Mesothelial cell of epicardium (in vitro differentiated cells): Measurements from ENCODE around the gene SPIRE1. TPM values are rescaled to one million over a fixed set of nuclear protein-coding genes. Genes with fewer than 3 reads are reported as not detected.
"Not testable (repeated sequence)": the region's sequence is repeated elsewhere in the genome, so short reads cannot be mapped to it uniquely, and the experiment has no call there.

ENCODE experiments used
- DNase-seq, 2 experiments: peaks; one replicate each; pipeline ENCODE4 v3.0.0; 2021; ENCODE audit warnings: low spot score in 2 of 2; ENCODE audit not compliant: unreplicated experiment in 2 of 2
- H3K27ac Mint-ChIP-seq: 2 replicates; pipeline ENCODE4 v1.8.0; 2021; ENCODE audit warnings: mixed read lengths
- H3K27me3 Mint-ChIP-seq: 2 replicates; pipeline ENCODE4 v1.8.0; 2021; ENCODE audit warnings: low read depth, mixed read lengths
- H3K36me3 Mint-ChIP-seq: 2 replicates; pipeline ENCODE4 v1.8.0; 2021; ENCODE audit warnings: mixed read lengths
- H3K4me1 Mint-ChIP-seq: 2 replicates; pipeline ENCODE4 v1.8.0; 2021; ENCODE audit warnings: mixed read lengths
- H3K4me3 Mint-ChIP-seq: 2 replicates; pipeline ENCODE4 v1.8.0; 2021; ENCODE audit warnings: mild to moderate bottlenecking, moderate library complexity, mixed read lengths
- H3K9me3 Mint-ChIP-seq: 2 replicates; pipeline ENCODE4 v1.8.0; 2021; ENCODE audit warnings: mixed read lengths
- total RNA-seq: library from RNA; stranded (reverse); gene quantifications from 3 replicates; pipeline ENCODE4 v1.2.1, GENCODE V29; 2021
- TF ChIP-seq, protein P1 (sequence below): fragments of 200-600 bp; sonication (generic); IDR thresholded peaks from one replicate; pipeline ENCODE4 v1.5.0; 2021; ENCODE audit warnings: antibody characterized with exemption; ENCODE audit not compliant: unreplicated experiment

SPIRE1 gene
- total RNA-seq, 1 donor from 2014 or later: 24.2 TPM

DNA sequence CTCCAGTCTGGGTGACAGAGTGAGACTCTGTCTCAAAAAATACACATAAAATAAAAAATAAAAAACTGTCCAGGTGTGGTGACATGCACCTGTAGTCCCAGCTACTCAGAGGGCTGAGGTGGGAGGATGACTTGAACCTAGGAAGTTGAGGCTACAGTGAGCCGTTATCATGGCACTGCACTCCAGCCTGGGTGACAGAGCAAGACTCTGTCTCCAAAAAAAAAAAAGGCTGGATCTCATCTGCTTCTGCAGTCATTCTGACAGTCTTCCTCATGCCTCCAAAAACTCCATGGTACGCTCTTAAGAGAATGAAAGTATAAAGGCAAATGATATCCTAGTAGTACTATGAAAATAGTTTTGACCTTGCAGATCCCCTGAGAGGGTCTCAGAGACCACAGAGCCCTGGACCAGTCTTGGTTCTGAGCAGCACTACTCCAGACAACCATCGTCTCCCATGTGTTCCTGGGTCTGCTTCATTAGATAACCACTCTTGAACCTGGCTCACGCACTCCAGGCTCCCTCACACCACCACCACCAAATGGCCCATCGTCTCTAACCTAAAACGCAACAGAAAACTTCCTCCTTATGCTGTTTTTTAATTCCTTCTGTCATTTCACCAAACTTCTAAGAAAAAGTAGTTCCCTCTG is 26.0 kb downstream of the SPIRE1 start:
- no peak for DNase-seq
- peaks cover 9% of the 10 kb centered on the region for H3K4me1 Mint-ChIP-seq
- TF ChIP-seq, protein P1, sequence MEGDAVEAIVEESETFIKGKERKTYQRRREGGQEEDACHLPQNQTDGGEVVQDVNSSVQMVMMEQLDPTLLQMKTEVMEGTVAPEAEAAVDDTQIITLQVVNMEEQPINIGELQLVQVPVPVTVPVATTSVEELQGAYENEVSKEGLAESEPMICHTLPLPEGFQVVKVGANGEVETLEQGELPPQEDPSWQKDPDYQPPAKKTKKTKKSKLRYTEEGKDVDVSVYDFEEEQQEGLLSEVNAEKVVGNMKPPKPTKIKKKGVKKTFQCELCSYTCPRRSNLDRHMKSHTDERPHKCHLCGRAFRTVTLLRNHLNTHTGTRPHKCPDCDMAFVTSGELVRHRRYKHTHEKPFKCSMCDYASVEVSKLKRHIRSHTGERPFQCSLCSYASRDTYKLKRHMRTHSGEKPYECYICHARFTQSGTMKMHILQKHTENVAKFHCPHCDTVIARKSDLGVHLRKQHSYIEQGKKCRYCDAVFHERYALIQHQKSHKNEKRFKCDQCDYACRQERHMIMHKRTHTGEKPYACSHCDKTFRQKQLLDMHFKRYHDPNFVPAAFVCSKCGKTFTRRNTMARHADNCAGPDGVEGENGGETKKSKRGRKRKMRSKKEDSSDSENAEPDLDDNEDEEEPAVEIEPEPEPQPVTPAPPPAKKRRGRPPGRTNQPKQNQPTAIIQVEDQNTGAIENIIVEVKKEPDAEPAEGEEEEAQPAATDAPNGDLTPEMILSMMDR: no peak
- no peak overlapping the region for H3K27ac Mint-ChIP-seq
- no peak overlapping the region for H3K4me3 Mint-ChIP-seq
- H3K27me3 Mint-ChIP-seq: no peaks in the 10 kb centered on the region
- H3K9me3 Mint-ChIP-seq: no peaks in the 10 kb centered on the region
- H3K36me3 Mint-ChIP-seq: peaks cover 6% of the 10 kb centered on the region

DNA sequence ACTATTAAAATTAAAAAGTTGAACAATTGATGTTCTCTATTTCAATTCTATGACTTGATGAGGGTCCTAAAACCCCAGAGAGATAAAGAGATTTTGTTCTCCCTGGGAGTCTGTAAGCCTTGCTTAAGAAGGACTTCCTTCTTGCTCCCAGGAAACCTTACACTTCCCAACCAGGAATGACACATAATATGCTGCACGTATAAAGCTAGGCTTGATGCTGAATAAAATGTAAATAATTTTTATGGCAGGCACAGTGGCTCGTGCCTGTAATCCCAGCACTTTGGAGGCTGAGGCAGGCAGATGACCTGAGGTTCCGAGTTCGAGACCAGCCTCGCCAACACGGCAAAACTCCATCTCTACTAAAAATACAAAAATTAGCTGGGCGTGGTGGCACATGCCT is 27.8 kb downstream of the SPIRE1 start:
- no peak overlapping the region for H3K27ac Mint-ChIP-seq
- H3K27me3 Mint-ChIP-seq: no peaks in the 10 kb centered on the region
- H3K9me3 Mint-ChIP-seq: no peaks in the 10 kb centered on the region
- TF ChIP-seq, protein P1: no peak
- H3K4me3 Mint-ChIP-seq: no peak overlapping the region
- no peak for DNase-seq
- H3K4me1 Mint-ChIP-seq: peaks cover 9% of the 10 kb centered on the region
- H3K36me3 Mint-ChIP-seq: peaks cover 6% of the 10 kb centered on the region

DNA sequence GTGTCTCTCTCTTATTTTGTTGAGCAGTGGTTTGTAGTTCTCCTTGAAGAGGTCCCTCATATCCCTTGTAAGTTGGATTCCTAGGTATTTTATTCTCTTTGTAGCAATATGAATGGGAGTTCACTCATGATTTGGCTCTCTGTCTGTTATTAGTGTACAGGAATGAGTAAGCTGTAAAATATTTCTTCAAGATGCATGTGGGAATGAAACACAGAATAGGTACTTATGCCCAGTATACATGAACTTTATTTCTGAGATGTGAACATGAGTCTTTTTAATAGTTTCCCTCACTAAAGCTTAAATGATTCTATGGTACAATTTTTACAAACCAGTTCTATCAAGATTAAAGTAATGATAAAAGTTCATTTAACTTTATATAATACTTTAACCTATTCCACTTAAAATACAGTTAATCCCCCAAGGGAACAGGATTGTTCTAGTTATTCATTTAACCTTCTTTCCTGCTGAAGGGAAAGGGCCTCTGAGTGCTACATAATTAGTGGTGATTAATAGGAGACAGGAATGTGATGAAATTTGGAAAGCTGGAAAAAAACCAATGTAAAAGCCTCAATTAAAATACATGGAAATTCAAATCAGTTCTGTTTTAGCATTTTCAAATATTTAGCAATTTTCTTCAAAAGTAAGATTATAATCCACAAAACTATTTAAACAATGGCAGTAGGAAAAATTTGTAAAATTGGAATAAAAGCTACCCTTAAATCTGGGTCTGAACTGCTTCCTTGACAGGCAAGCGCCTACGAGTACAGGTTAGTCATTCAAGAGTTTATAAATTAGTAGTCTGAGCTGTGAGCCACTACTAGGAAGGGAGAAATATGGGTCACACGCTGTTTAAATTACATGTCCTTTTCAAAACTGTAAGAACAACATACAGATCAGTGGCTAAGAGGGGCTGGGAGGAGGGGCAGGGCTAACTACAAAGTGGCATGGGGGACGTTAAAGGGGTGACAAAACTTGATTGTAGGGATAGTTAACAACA is 28.9 kb downstream of the SPIRE1 start:
- H3K27me3 Mint-ChIP-seq: no peaks in the 10 kb centered on the region
- no peaks in the 10 kb centered on the region for H3K9me3 Mint-ChIP-seq
- peaks cover 9% of the 10 kb centered on the region for H3K4me1 Mint-ChIP-seq
- H3K27ac Mint-ChIP-seq: peak overlapping the region; percentile 44
- DNase-seq: no peak
- TF ChIP-seq, protein P1: no peak
- peaks cover 6% of the 10 kb centered on the region for H3K36me3 Mint-ChIP-seq
- no peak overlapping the region for H3K4me3 Mint-ChIP-seq

DNA sequence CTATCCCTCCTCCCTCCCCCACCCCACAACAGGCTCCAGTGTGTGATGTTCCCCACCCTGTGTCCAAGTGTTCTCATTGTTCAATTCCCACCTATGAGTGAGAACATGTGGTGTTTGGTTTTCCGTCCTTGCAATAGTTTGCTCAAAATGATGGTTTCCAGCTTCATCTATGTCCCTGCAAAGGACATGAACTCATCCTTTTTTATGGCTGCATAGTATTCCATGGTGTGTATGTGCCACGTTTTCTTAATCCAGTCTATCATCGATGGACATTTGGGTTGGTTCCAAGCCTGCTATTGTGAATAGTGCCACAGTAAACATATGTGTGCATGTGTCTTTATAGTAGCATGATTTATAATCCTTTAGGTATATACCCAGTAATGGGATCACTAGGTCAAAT is 30.7 kb downstream of the SPIRE1 start:
- not testable (repeated sequence) for H3K27ac Mint-ChIP-seq, H3K4me1 Mint-ChIP-seq, H3K4me3 Mint-ChIP-seq, H3K27me3 Mint-ChIP-seq, H3K36me3 Mint-ChIP-seq, H3K9me3 Mint-ChIP-seq, DNase-seq

DNA sequence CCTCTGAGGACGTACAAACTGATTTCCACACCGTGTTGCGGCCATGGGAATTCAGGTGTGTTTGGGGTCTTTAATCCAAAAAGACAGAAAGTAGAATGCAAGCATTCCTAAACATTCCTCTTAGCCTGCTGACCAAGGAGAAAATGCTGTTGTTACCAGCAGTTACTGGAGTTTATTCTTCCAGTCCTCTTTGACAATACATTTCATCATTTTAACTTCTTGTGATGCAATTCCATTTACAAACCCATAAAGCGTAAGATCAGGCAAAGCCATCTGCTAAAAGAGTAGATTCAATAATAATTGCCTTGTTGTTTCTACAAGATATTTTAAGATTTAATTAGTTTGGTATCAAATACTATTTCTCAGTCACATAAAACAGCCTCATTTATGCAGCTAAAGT is 32.7 kb downstream of the SPIRE1 start:
- Mint-ChIP-seq H3K9me3 (peaks cover 10% of the 10 kb centered on the region), H3K4me3 (no peak overlapping the region), H3K27me3 (no peaks in the 10 kb centered on the region), H3K4me1 (peaks cover 9% of the 10 kb centered on the region), H3K36me3 (peaks cover 9% of the 10 kb centered on the region), H3K27ac (no peak overlapping the region)
- DNase-seq: no peak
- TF ChIP-seq, protein P1: no peak

DNA sequence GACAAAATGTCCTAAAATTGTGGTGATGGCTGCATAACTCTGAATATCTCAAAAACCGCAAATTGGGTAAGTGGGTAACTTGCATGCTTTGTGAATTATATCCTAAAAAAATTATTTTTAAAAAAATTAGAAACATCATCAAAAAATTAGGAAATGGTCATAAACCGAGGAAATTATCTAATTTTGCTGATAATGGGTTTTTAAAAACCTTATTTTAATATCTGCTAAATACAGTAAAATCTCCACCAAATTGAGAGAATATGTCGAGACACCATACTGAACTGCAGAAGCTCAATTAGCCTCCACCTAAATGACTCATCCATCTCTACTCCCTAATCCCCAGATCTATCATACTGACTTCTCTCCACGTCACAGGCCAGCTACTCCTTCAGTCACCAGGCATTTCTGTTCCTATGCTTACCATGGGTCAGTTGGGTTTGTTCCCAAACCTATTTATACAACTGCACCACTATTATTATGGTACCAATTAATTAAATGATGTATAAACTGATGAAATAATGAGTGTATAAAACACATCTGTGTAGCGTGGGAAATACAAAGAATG is 36.1 kb downstream of the SPIRE1 start:
- TF ChIP-seq, protein P1: no peak
- H3K4me1 Mint-ChIP-seq: no peaks in the 10 kb centered on the region
- no peak for DNase-seq
- H3K4me3 Mint-ChIP-seq: no peak overlapping the region
- H3K27me3 Mint-ChIP-seq: no peaks in the 10 kb centered on the region
- peaks cover 10% of the 10 kb centered on the region for H3K9me3 Mint-ChIP-seq
- no peak overlapping the region for H3K27ac Mint-ChIP-seq
- peaks cover 3% of the 10 kb centered on the region for H3K36me3 Mint-ChIP-seq
